ENCODE results near the gene SPATA22.

Gene SPATA22

DNA sequence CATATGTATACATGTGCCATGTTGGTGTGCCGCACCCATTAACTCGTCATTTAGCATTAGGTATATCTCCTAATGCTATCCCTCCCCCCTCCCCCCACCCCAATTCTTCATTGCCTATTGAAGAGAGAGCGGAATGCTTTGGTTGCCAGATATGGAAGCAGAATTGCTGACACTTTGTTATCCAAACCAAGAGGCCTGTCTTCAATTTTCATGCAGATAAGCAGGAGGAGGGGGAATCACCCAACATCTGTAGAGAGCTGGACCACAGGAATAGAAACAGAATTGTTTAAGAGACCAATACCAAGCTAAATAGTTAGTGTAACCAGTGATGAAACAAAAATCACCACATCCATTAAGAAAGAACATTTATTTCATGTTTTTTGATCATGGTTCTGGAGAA is 11.2 kb upstream of the SPATA22 start:
- Histone ChIP-seq H3F3A (ENCODE audit: control insufficient read depth, insufficient read depth) (no peaks in the 10 kb centered on the region), H3K27me3 (ENCODE audit: control insufficient read depth, low read length) (peaks cover 30% of the 10 kb centered on the region), H3K79me2 (ENCODE audit: control insufficient read depth, low read length) (no peaks in the 10 kb centered on the region), H3K4me2 (ENCODE audit: low read length) (no peak overlapping the region), H3K4me1 (ENCODE audit: control insufficient read depth, low read length) (no peaks in the 10 kb centered on the region), H3K4me3 (ENCODE audit: low read length) (no peak overlapping the region), H4K20me1 (ENCODE audit: control insufficient read depth, insufficient read depth, low read depth, low read length) (no peaks in the 10 kb centered on the region), H3K27ac (ENCODE audit: low read depth, low read length) (no peak overlapping the region), H3K9me3 (ENCODE audit: control insufficient read depth, insufficient read depth, low read length) (no peaks in the 10 kb centered on the region), H3K36me3 (ENCODE audit: control insufficient read depth, low read length) (no peaks in the 10 kb centered on the region), H3K9me2 (replicated peaks; ENCODE audit: control insufficient read depth, low read length) (no peaks in the 10 kb centered on the region)
- TF ChIP-seq EZH2phosphoT487 (IDR thresholded peaks at IDR 0.05; ENCODE audit: borderline replicate concordance, low read length) = no peak

DNA sequence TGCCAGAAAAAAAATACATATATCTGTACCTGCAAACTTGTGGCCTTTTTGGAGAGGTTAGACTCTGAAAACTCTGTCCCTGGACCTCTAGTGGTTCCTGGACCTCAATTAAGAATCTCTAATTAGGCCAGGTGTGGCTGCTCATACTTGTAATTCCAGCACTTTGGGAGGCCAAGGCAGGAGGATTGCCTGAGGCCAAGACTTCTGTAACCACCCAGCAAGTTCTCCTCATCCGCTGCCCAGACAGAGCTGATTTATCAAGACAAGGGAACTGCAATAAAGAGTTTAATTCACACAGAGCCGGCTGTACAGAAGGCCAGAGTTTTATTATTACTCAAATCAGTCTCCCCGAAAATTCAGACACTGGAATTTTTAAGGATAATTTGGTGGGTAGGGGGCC is 8.4 kb upstream of the SPATA22 start:
- TF ChIP-seq EZH2phosphoT487 (IDR thresholded peaks at IDR 0.05; ENCODE audit: borderline replicate concordance, low read length) = no peak
- TF ChIP-seq, protein P1, sequence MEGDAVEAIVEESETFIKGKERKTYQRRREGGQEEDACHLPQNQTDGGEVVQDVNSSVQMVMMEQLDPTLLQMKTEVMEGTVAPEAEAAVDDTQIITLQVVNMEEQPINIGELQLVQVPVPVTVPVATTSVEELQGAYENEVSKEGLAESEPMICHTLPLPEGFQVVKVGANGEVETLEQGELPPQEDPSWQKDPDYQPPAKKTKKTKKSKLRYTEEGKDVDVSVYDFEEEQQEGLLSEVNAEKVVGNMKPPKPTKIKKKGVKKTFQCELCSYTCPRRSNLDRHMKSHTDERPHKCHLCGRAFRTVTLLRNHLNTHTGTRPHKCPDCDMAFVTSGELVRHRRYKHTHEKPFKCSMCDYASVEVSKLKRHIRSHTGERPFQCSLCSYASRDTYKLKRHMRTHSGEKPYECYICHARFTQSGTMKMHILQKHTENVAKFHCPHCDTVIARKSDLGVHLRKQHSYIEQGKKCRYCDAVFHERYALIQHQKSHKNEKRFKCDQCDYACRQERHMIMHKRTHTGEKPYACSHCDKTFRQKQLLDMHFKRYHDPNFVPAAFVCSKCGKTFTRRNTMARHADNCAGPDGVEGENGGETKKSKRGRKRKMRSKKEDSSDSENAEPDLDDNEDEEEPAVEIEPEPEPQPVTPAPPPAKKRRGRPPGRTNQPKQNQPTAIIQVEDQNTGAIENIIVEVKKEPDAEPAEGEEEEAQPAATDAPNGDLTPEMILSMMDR (IDR thresholded peaks at IDR 0.05; ENCODE audit: low read depth, low read length, poor library complexity, severe bottlenecking) = no peak
- H3K9me3 ChIP-seq (ENCODE audit: control insufficient read depth, insufficient read depth, low read length) = no peaks in the 10 kb centered on the region
- H3K27ac ChIP-seq (ENCODE audit: low read depth, low read length) = no peak overlapping the region
- no peak overlapping the region for H3K4me2 ChIP-seq (ENCODE audit: low read length)
- no peaks in the 10 kb centered on the region for H3K36me3 ChIP-seq (ENCODE audit: control insufficient read depth, low read length)
- H3K4me3 ChIP-seq (ENCODE audit: low read length) = no peak overlapping the region
- H3K4me1 ChIP-seq (ENCODE audit: control insufficient read depth, low read length) = no peaks in the 10 kb centered on the region
- H3K9me2 ChIP-seq (replicated peaks; ENCODE audit: control insufficient read depth, low read length) = no peaks in the 10 kb centered on the region
- no peaks in the 10 kb centered on the region for H3F3A ChIP-seq (ENCODE audit: control insufficient read depth, insufficient read depth)
- peaks cover 19% of the 10 kb centered on the region for H3K27me3 ChIP-seq (ENCODE audit: control insufficient read depth, low read length)
- H4K20me1 ChIP-seq (ENCODE audit: control insufficient read depth, insufficient read depth, low read depth, low read length) = no peaks in the 10 kb centered on the region
- H3K79me2 ChIP-seq (ENCODE audit: control insufficient read depth, low read length) = no peaks in the 10 kb centered on the region

DNA sequence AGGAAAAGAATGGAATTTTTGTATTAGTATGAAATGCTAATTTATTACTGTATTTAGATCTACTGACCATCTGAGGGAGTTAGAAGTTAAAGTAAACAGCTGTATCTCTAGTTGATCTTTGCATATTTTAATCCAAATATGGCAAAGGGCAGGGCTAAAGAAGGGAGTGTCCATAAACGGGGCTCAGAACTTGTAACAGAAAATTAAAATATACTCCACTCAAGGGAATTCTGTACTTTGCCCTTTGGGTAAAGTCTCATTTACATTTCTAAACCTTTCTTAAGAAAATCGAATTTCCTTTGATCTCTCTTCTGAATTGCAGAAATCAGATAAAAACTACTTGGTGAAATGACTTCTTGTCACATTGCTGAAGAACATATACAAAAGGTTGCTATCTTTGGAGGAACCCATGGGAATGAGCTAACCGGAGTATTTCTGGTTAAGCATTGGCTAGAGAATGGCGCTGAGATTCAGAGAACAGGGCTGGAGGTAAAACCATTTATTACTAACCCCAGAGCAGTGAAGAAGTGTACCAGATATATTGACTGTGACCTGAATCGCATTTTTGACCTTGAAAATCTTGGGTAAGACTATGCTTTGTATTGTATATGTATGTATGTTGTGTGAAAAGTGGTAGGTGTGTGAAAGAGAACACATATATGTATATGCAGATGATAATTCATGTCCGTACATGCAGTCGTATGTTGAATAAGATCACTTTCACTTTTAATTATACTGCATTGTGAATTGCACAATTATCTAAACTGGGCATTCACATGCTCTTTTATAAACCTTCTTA is 4.4 kb upstream of the SPATA22 start, which contains the start of gene ASPA:
TSS of gene ASPA (plus strand) at position 186 of the 799 bp plus-strand sequence. CDS start at position 349, 163 bp downstream.
- TF ChIP-seq, protein P1 (IDR thresholded peaks at IDR 0.05; ENCODE audit: low read depth, low read length, poor library complexity, severe bottlenecking) = no peak
- no peak for TF ChIP-seq EZH2phosphoT487 (IDR thresholded peaks at IDR 0.05; ENCODE audit: borderline replicate concordance, low read length)
- no peaks in the 10 kb centered on the region for H3K4me1 ChIP-seq (ENCODE audit: control insufficient read depth, low read length)
- H3K27me3 ChIP-seq (ENCODE audit: control insufficient read depth, low read length) = peaks cover 10% of the 10 kb centered on the region
- H3K36me3 ChIP-seq (ENCODE audit: control insufficient read depth, low read length) = no peaks in the 10 kb centered on the region
- H3K4me2 ChIP-seq (ENCODE audit: low read length) = no peak within 1 kb of the TSS
- no peak within 1 kb of the TSS for H3K27ac ChIP-seq (ENCODE audit: low read depth, low read length)
- H3K9me2 ChIP-seq (replicated peaks; ENCODE audit: control insufficient read depth, low read length) = no peaks in the 10 kb centered on the region
- no peaks in the 10 kb centered on the region for H3K79me2 ChIP-seq (ENCODE audit: control insufficient read depth, low read length)
- no peaks in the 10 kb centered on the region for H4K20me1 ChIP-seq (ENCODE audit: control insufficient read depth, insufficient read depth, low read depth, low read length)
- H3F3A ChIP-seq (ENCODE audit: control insufficient read depth, insufficient read depth) = no peaks in the 10 kb centered on the region
- no peaks in the 10 kb centered on the region for H3K9me3 ChIP-seq (ENCODE audit: control insufficient read depth, insufficient read depth, low read length)
- H3K4me3 ChIP-seq (ENCODE audit: low read length) = no peak within 1 kb of the TSS

DNA sequence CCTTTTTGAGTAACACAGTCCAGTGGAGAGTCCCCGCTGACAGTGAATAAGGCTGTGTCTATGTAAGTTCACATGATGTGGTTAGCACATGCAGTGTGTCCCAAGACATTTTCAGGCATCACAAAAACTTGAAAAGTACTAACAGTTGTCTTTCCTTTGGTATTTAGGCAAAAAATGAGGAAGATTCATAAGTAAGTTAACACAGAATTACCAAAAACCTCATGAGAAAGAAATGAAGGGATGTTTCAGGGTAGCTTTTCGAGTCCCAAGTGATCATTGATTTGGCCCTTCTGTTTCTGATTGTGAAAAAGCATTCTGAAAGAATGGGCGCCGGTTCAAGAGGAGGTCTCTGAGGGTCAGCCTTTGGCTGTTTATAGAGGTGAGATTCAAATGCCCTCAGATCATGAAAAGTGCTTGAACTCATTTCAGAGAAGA is 3.6 kb upstream of the SPATA22 start:
- Histone ChIP-seq H3K4me1 (ENCODE audit: control insufficient read depth, low read length) (no peaks in the 10 kb centered on the region), H3F3A (ENCODE audit: control insufficient read depth, insufficient read depth) (no peaks in the 10 kb centered on the region), H3K4me3 (ENCODE audit: low read length) (no peak overlapping the region), H4K20me1 (ENCODE audit: control insufficient read depth, insufficient read depth, low read depth, low read length) (no peaks in the 10 kb centered on the region), H3K27ac (ENCODE audit: low read depth, low read length) (no peak overlapping the region), H3K4me2 (ENCODE audit: low read length) (no peak overlapping the region), H3K9me2 (replicated peaks; ENCODE audit: control insufficient read depth, low read length) (no peaks in the 10 kb centered on the region), H3K36me3 (ENCODE audit: control insufficient read depth, low read length) (no peaks in the 10 kb centered on the region), H3K9me3 (ENCODE audit: control insufficient read depth, insufficient read depth, low read length) (no peaks in the 10 kb centered on the region), H3K79me2 (ENCODE audit: control insufficient read depth, low read length) (no peaks in the 10 kb centered on the region), H3K27me3 (ENCODE audit: control insufficient read depth, low read length) (peaks cover 10% of the 10 kb centered on the region)
- TF ChIP-seq EZH2phosphoT487 (IDR thresholded peaks at IDR 0.05; ENCODE audit: borderline replicate concordance, low read length) = no peak
- TF ChIP-seq, protein P1 (IDR thresholded peaks at IDR 0.05; ENCODE audit: low read depth, low read length, poor library complexity, severe bottlenecking) = no peak

Measured in DOHH2 (cell line).